IMR-90 (cell line): ENCODE measurements around the gene ADARB2. TPM values are rescaled to one million over a fixed set of nuclear protein-coding genes. Genes with fewer than 3 reads are reported as not detected.

Experiments
- ATAC-seq: fragments of 200-7000 bp; cut with Tn5 transposase; 2 replicates; pipeline ENCODE4 v1.9.1; 2020; ENCODE audit warnings: low read depth, mild to moderate bottlenecking, moderate library complexity
- BruUV-seq: library from RNA; stranded (reverse); fragments of 400-500 nt; replicated peaks from 2 replicates; lab custom pipeline; 2021; lab: Mats Ljungman, UMichigan
- CTCF ChIA-PET: fragments of 300-600 bp; formaldehyde crosslinking; extraction: SDS; loops from one replicate; lab custom pipeline; 2021; ENCODE audit warnings: antibody characterized with exemption; lab: Yijun Ruan, JAX
- POLR2A ChIA-PET: fragments of 300-600 bp; sonication (Branson Sonifier 250); formaldehyde crosslinking; loops from one replicate; lab custom pipeline; 2022; ENCODE audit warnings: antibody characterized with exemption; ENCODE audit not compliant: unreplicated experiment; lab: Charles Lee
- DNase-seq: peaks from one replicate; pipeline ENCODE4 v3.0.0; 2013
- H2AFZ ChIP-seq: replicated peaks from 2 replicates; pipeline ENCODE3; 2013; ENCODE audit warnings: low read length, mild to moderate bottlenecking; ENCODE audit not compliant: poor library complexity
- H2AK5ac ChIP-seq: 2 replicates; pipeline ENCODE4 v1.6.1; 2013; ENCODE audit warnings: low read depth, low read length, inconsistent platforms
- H2AK9ac ChIP-seq: replicated peaks from 2 replicates; pipeline ENCODE3; 2013; ENCODE audit warnings: mild to moderate bottlenecking, low read depth, low read length, moderate library complexity; ENCODE audit not compliant: poor library complexity
- H2BK120ac ChIP-seq: 2 replicates; pipeline ENCODE4 v1.6.1; 2013; ENCODE audit warnings: low read depth, low read length, inconsistent platforms
- H2BK15ac ChIP-seq: 3 replicates; pipeline ENCODE4 v1.6.1; 2013; ENCODE audit warnings: low read depth, low read length, inconsistent platforms
- H2BK20ac ChIP-seq: 2 replicates; pipeline ENCODE4 v1.6.1; 2013; ENCODE audit warnings: low read depth, mild to moderate bottlenecking, inconsistent platforms, low read length, moderate library complexity
- H2BK5ac ChIP-seq: 2 replicates; pipeline ENCODE4 v1.6.1; 2013; ENCODE audit warnings: mild to moderate bottlenecking, low read depth, low read length, inconsistent platforms; ENCODE audit not compliant: poor library complexity, severe bottlenecking
- H3K14ac ChIP-seq: replicated peaks from 2 replicates; pipeline ENCODE4 v1.6.1; 2013; ENCODE audit warnings: low read depth, low read length, inconsistent platforms
- H3K18ac ChIP-seq: 2 replicates; pipeline ENCODE4 v1.6.1; 2013; ENCODE audit warnings: low read depth, low read length, control low read depth
- H3K23ac ChIP-seq: 2 replicates; pipeline ENCODE4 v1.6.1; 2013; ENCODE audit warnings: low read depth, low read length, inconsistent platforms
- H3K27ac ChIP-seq: 2 replicates; pipeline ENCODE4 v1.5.1; 2013; ENCODE audit warnings: mild to moderate bottlenecking, control low read depth, low read length; ENCODE audit not compliant: insufficient read depth
- H3K27me3 ChIP-seq: 2 replicates; pipeline ENCODE4 v1.6.1; 2013; ENCODE audit warnings: low read length; ENCODE audit not compliant: control insufficient read depth, insufficient read depth
- H3K36me3 ChIP-seq: 2 replicates; pipeline ENCODE4 v1.6.1; 2013; ENCODE audit warnings: low read length, mixed read lengths; ENCODE audit not compliant: control insufficient read depth, insufficient read depth
- H3K4ac ChIP-seq: 2 replicates; pipeline ENCODE4 v1.6.1; 2013; ENCODE audit warnings: low read depth, low read length, inconsistent platforms
- H3K4me1 ChIP-seq: 2 replicates; pipeline ENCODE4 v1.6.1; 2013; ENCODE audit warnings: low read length, mixed read lengths; ENCODE audit not compliant: control insufficient read depth, insufficient read depth
- H3K4me2 ChIP-seq: 2 replicates; pipeline ENCODE4 v1.6.1; 2013; ENCODE audit warnings: low read depth, mild to moderate bottlenecking, control low read depth, low read length, moderate library complexity
- H3K4me3 ChIP-seq: 2 replicates; pipeline ENCODE4 v1.5.1; 2013; ENCODE audit warnings: low read depth, mild to moderate bottlenecking, control low read depth, low read length, moderate library complexity; ENCODE audit not compliant: insufficient read depth
- H3K56ac ChIP-seq: 2 replicates; pipeline ENCODE4 v1.6.1; 2013; ENCODE audit warnings: low read length, inconsistent platforms; ENCODE audit not compliant: insufficient read depth; ENCODE audit errors: extremely low read depth
- H3K79me1 ChIP-seq, 2 experiments: 2 replicates each; pipeline ENCODE4 v1.6.1; 2013; ENCODE audit warnings: low read length in 2 of 2, inconsistent platforms in 1 of 2, low read depth in 1 of 2
- H3K9ac ChIP-seq: 2 replicates; pipeline ENCODE4 v1.6.1; 2013; ENCODE audit warnings: low read depth, low read length, control low read depth
- H3K9me1 ChIP-seq: 2 replicates; pipeline ENCODE4 v1.6.1; 2013; ENCODE audit warnings: low read length, inconsistent platforms; ENCODE audit not compliant: insufficient read depth
- H3K9me3 ChIP-seq: 2 replicates; pipeline ENCODE4 v1.6.1; 2013; ENCODE audit warnings: low read length; ENCODE audit not compliant: control insufficient read depth, insufficient read depth
- H4K20me1 ChIP-seq: 2 replicates; pipeline ENCODE4 v1.6.1; 2013; ENCODE audit warnings: low read length, inconsistent platforms; ENCODE audit not compliant: insufficient read depth
- H4K5ac ChIP-seq: 2 replicates; pipeline ENCODE4 v1.6.1; 2013; ENCODE audit warnings: mild to moderate bottlenecking, low read depth, low read length, control low read depth
- H4K8ac ChIP-seq, 2 experiments: 2 replicates each; pipeline ENCODE4 v1.6.1; 2013; ENCODE audit warnings: low read depth in 2 of 2, low read length in 2 of 2, control low read depth in 1 of 2, inconsistent platforms in 1 of 2
- H4K91ac ChIP-seq: 2 replicates; pipeline ENCODE4 v1.6.1; 2013; ENCODE audit warnings: low read depth, low read length, inconsistent platforms; ENCODE audit not compliant: insufficient read depth
- BHLHE40 ChIP-seq: fragments of 150-350 bp; IDR thresholded peaks from 2 replicates; pipeline ENCODE4 v1.6.1; 2016; ENCODE audit warnings: mild to moderate bottlenecking, low read depth, low read length
- CEBPB ChIP-seq: IDR thresholded peaks from 2 replicates; pipeline ENCODE4 v1.6.1; 2012; ENCODE audit warnings: low read depth, low read length, improper control_type of control experiment
- CHD1 ChIP-seq: IDR thresholded peaks from 2 replicates; pipeline ENCODE4 v1.6.1; 2012; ENCODE audit warnings: low read depth, low read length, improper control_type of control experiment
- CTCF ChIP-seq: conservative IDR thresholded peaks from 2 replicates; pipeline ENCODE4 v1.5.1; 2012; ENCODE audit warnings: mild to moderate bottlenecking, low read depth, low read length, improper control_type of control experiment
- ELK1 ChIP-seq: fragments of 150-350 bp; IDR thresholded peaks from 2 replicates; pipeline ENCODE4 v1.6.1; 2016; ENCODE audit warnings: low read depth, mild to moderate bottlenecking, low read length, moderate library complexity, borderline replicate concordance
- FOS ChIP-seq: fragments of 150-350 bp; IDR thresholded peaks from 2 replicates; pipeline ENCODE4 v1.6.1; 2016; ENCODE audit warnings: low read depth, low read length
- MAFK ChIP-seq: IDR thresholded peaks from 2 replicates; pipeline ENCODE4 v1.6.1; 2012; ENCODE audit warnings: low read depth, low read length, improper control_type of control experiment
- MAZ ChIP-seq: IDR thresholded peaks from 2 replicates; pipeline ENCODE4 v1.6.1; 2012; ENCODE audit warnings: low read depth, mild to moderate bottlenecking, low read length, improper control_type of control experiment, moderate library complexity, borderline replicate concordance
- POLR2A ChIP-seq: IDR thresholded peaks from 2 replicates; pipeline ENCODE4 v1.6.1; 2012; ENCODE audit warnings: mild to moderate bottlenecking, low read depth, low read length
- RAD21 ChIP-seq: IDR thresholded peaks from 2 replicates; pipeline ENCODE4 v1.6.1; 2012; ENCODE audit warnings: low read length, improper control_type of control experiment
- RCOR1 ChIP-seq: IDR thresholded peaks from 2 replicates; pipeline ENCODE4 v1.6.1; 2012; ENCODE audit warnings: mild to moderate bottlenecking, low read length, improper control_type of control experiment; ENCODE audit not compliant: insufficient replicate concordance
- RFX5 ChIP-seq: IDR thresholded peaks from 2 replicates; pipeline ENCODE4 v1.8.0; 2012; ENCODE audit warnings: low read depth, mild to moderate bottlenecking, low read length, moderate library complexity
- SMC3 ChIP-seq: fragments of 150-350 bp; IDR thresholded peaks from 2 replicates; pipeline ENCODE4 v1.6.1; 2016; ENCODE audit warnings: low read depth, mild to moderate bottlenecking, antibody characterized with exemption, low read length, moderate library complexity
- USF2 ChIP-seq: fragments of 150-350 bp; IDR thresholded peaks from 2 replicates; pipeline ENCODE4 v1.6.1; 2017; ENCODE audit warnings: mild to moderate bottlenecking, antibody characterized with exemption, low read length, low read depth
- WGBS, 2 experiments: methylation state at CpG; one replicate each; pipeline versions ENCODE4 v1.1.5 to v1.1.7; 2013; ENCODE audit warnings: missing lambda C conversion rate in 2 of 2; ENCODE audit not compliant: insufficient read length in 1 of 2; ENCODE audit errors: extremely low coverage in 2 of 2; 5-methylcytosine and 5-hydroxymethylcytosine counted together
- dilution Hi-C: fragments of 300-500 bp; cut with HindIII; formaldehyde crosslinking; loops from one replicate; pipeline ENCODE4 v1.14.3; 2018; ENCODE audit warnings: low sequenced_read_pairs; ENCODE audit not compliant: unreplicated experiment
- in situ Hi-C: fragments of 300-500 bp; cut with MboI; formaldehyde crosslinking; loops from 3 replicates; pipeline ENCODE4 v1.14.3; 2019; ENCODE audit warnings: low sequenced_read_pairs, inconsistent platforms, mixed read lengths
- intact Hi-C: fragments of 100-400 bp; cut with micrococcal nuclease; formaldehyde crosslinking; loops from 2 replicates; pipeline ENCODE4 v1.10.0; 2022
- polyA plus RNA-seq, 3 experiments: library from polyadenylated mRNA; depleted of rRNA; stranded (reverse); fragments of >200 nt; gene quantifications; 2 replicates each; pipeline ENCODE4 v1.2.3, GENCODE V29; 2012; ENCODE audit warnings: low replicate concordance in 1 of 3
- total RNA-seq: library from RNA; depleted of rRNA; stranded (reverse); fragments of >200 nt; gene quantifications from 2 replicates; pipeline ENCODE4 v1.2.3, GENCODE V29; 2012

The ADARB2 gene
- total and polyA plus RNA-seq, 2 of the 4 experiments (the other 2 are of a cell fraction): not detected

GRCh38 chr10:1287487-1287886 lies 449.8 kb downstream of the ADARB2 start:
- WGBS, 2 experiments: 88% methylated on average over 4 of the region's 7 CpGs; no CpG with 5 or more reads in 1 of the 2 experiments
- DNase-seq: no peak

More at GRCh38 chr10:1287487-1287886, 449.8 kb downstream of the ADARB2 start:
- Histone ChIP-seq H3K4me1 (no peaks in the 10 kb centered on the region), H3K27me3 (no peaks in the 10 kb centered on the region), H2AK5ac (no peak overlapping the region), H3K36me3 (no peaks in the 10 kb centered on the region), H2AK9ac (no peak overlapping the region), H3K18ac (no peak overlapping the region), H3K4me3 (no peak overlapping the region), H4K5ac (no peak overlapping the region), H2AFZ (no peak overlapping the region), H4K8ac (no peak overlapping the region), H2BK15ac (no peak overlapping the region), H4K20me1 (no peaks in the 10 kb centered on the region), H4K91ac (no peak overlapping the region), H3K27ac (no peak overlapping the region), H3K56ac (no peak overlapping the region), H3K14ac (no peak overlapping the region), H3K23ac (no peak overlapping the region), H2BK5ac (no peak overlapping the region), H3K79me1 (no peaks in the 10 kb centered on the region), H3K9ac (no peak overlapping the region), H3K9me3 (peaks cover 38% of the 10 kb centered on the region), H3K9me1 (no peaks in the 10 kb centered on the region), H2BK20ac (no peak overlapping the region), H3K4ac (no peak overlapping the region), H2BK120ac (no peak overlapping the region), H3K4me2 (no peak overlapping the region)
- ChIA-PET CTCF (no interaction called here), POLR2A (no interaction called here)
- TF ChIP-seq SMC3: no peak
- no peak for TF ChIP-seq FOS
- TF ChIP-seq CTCF: no peak
- TF ChIP-seq RFX5: no peak
- TF ChIP-seq RAD21: no peak
- TF ChIP-seq MAZ: no peak
- TF ChIP-seq POLR2A: no peak
- no peak for TF ChIP-seq BHLHE40
- TF ChIP-seq MAFK: no peak
- no peak for TF ChIP-seq USF2
- no peak for TF ChIP-seq RCOR1
- no peak for TF ChIP-seq ELK1
- no peak for TF ChIP-seq CHD1
- no peak for TF ChIP-seq CEBPB
- no TSS peak for BruUV-seq
- in situ Hi-C loops: no loop called here
- no peak for ATAC-seq
- intact Hi-C loops: no loop called here
- dilution Hi-C loops: no loop called here
